Mucosa of rectum (tissue), 2 donors: Measurements from ENCODE around the gene PPM1E.
"Not testable (repeated sequence)": the region's sequence is repeated elsewhere in the genome, so short reads cannot be mapped to it uniquely, and the experiment has no call there.

Source experiments
- H3K27ac ChIP-seq, 2 donors: one replicate each; pipeline ENCODE4 v1.7.0; 2013; ENCODE audit warnings: inconsistent platforms in 2 of 2, low read depth in 2 of 2, low read length in 2 of 2
- H3K27me3 ChIP-seq, 2 donors: one replicate each; pipeline ENCODE4 v1.7.0; 2013; ENCODE audit warnings: low read length in 2 of 2; ENCODE audit not compliant: control insufficient read depth in 2 of 2, insufficient read depth in 2 of 2
- H3K36me3 ChIP-seq, 2 donors: one replicate each; pipeline ENCODE4 v1.7.0; 2013; ENCODE audit warnings: low read length in 2 of 2; ENCODE audit not compliant: control insufficient read depth in 2 of 2, insufficient read depth in 2 of 2
- H3K4me1 ChIP-seq, 2 donors: one replicate each; pipeline ENCODE4 v1.7.0; 2013; ENCODE audit warnings: low read length in 2 of 2, mild to moderate bottlenecking in 1 of 2; ENCODE audit not compliant: control insufficient read depth in 2 of 2, insufficient read depth in 2 of 2
- H3K4me3 ChIP-seq, 2 donors: one replicate each; pipeline ENCODE4 v1.7.0; 2013; ENCODE audit warnings: low read length in 2 of 2
- H3K9ac ChIP-seq, 2 donors: one replicate each; pipeline ENCODE4 v1.7.0; 2013; ENCODE audit warnings: low read length in 2 of 2, low read depth in 1 of 2, mild to moderate bottlenecking in 1 of 2
- H3K9me3 ChIP-seq, 2 donors: one replicate each; pipeline ENCODE4 v1.7.0; 2013; ENCODE audit warnings: low read length in 2 of 2; ENCODE audit not compliant: control insufficient read depth in 2 of 2
- donor health status: healthy.
- donor health status: Normal muscosa, but diverticular disease.

Gene PPM1E

GRCh38 chr17:58831780-58832179 is 76.1 kb downstream of the PPM1E start:
- Histone ChIP-seq H3K4me1 (peaks cover 0 to 8% of the 10 kb centered on the region in 2 donors), H3K9ac (no peak overlapping the region), H3K36me3 (no peaks in the 10 kb centered on the region), H3K27ac (no peak overlapping the region), H3K4me3 (no peak overlapping the region), H3K9me3 (no peaks in the 10 kb centered on the region), H3K27me3 (no peaks in the 10 kb centered on the region)

DNA sequence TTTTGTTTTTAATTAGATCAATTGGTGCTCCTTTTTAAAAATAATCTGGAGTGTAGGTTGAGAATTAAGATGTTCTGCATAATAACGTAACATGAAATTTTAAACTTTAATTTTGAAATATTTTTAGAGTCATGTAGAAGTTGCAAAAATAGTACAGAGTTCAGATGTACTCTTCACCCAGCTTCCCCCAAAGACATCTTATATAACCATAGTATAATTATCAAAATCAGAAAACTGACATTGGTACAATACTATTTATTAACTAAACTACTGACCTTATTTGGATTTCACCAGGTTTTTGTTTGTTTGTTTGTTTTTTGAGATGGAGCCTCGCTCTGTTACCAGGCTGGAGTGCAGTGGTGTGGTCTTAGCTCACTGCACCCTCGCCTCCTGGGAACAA is 76.9 kb downstream of the PPM1E start:
- Histone ChIP-seq H3K4me3 (no peak overlapping the region), H3K9me3 (no peaks in the 10 kb centered on the region), H3K4me1 (peaks cover 0 to 8% of the 10 kb centered on the region in 2 donors), H3K9ac (no peak overlapping the region), H3K27me3 (no peaks in the 10 kb centered on the region), H3K36me3 (no peaks in the 10 kb centered on the region), H3K27ac (no peak overlapping the region)

GRCh38 chr17:58837699-58838098 is 82.0 kb downstream of the PPM1E start:
- Histone ChIP-seq H3K4me3 (no peak overlapping the region), H3K27me3 (no peaks in the 10 kb centered on the region), H3K4me1 (no peaks in the 10 kb centered on the region), H3K27ac (no peak overlapping the region), H3K9ac (no peak overlapping the region), H3K36me3 (no peaks in the 10 kb centered on the region), H3K9me3 (no peaks in the 10 kb centered on the region)

DNA sequence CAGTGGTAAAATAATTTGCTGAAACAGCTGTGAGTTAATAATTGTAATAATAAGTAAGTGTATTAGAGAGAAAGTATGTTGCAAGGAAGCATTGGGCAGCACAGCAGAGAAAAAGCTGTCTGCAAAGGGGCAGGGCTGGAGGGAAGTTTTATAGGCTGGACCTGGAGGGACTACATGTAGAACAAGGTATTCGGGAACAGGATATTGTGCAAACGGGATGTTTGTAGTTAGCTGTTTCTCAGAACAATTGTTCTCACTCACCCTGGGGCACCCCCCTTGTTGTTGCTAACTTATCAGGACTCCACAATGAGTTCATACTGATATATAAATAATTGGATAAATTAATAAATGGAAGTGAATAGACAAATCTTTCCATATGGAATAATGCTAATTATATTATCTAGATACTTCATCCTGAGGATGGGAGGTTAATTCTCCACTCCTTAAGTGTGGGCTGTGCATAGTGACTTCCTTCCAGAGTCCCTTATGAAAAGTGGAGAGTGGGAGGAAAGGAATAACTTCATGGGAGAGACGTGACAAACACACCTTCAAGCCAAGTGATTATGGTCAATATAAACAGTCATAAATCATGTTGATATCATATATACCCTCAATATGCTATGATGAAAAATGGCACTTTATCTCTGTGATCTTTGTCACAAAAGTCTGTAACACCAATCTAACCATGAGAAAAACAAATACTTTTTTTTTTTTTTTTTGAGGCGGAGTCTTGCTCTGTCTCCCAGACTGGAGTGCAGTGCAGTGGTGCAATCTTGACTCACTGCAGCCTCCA is 85.4 kb downstream of the PPM1E start:
- H3K9me3 ChIP-seq, result no peaks in the 10 kb centered on the region
- no peak overlapping the region for H3K4me3 ChIP-seq
- no peaks in the 10 kb centered on the region for H3K27me3 ChIP-seq
- H3K27ac ChIP-seq, result no peak overlapping the region
- no peak overlapping the region for H3K9ac ChIP-seq
- no peaks in the 10 kb centered on the region for H3K36me3 ChIP-seq
- H3K4me1 ChIP-seq, result no peaks in the 10 kb centered on the region

GRCh38 chr17:58846413-58846812 is 90.8 kb downstream of the PPM1E start:
- H3K4me3 ChIP-seq, H3K4me1 ChIP-seq, H3K9me3 ChIP-seq, H3K27ac ChIP-seq, H3K36me3 ChIP-seq, H3K9ac ChIP-seq, H3K27me3 ChIP-seq: not testable (repeated sequence)

- H3K27ac ChIP-seq, H3K9ac ChIP-seq, H3K4me3 ChIP-seq, H3K27me3 ChIP-seq, H3K9me3 ChIP-seq, H3K36me3 ChIP-seq, H3K4me1 ChIP-seq: not testable (repeated sequence)
Observed at GRCh38 chr17:58850106-58850505, 94.5 kb downstream of the PPM1E start.

- H3K9ac ChIP-seq, result no peak overlapping the region
- no peaks in the 10 kb centered on the region for H3K27me3 ChIP-seq
- H3K36me3 ChIP-seq, result no peaks in the 10 kb centered on the region
Observed at GRCh38 chr17:58865301-58865700, 109.6 kb downstream of the PPM1E start.

GRCh38 chr17:58870747-58871146 is 115.1 kb downstream of the PPM1E start:
- Histone ChIP-seq H3K9ac (no peak overlapping the region), H3K4me3 (no peak overlapping the region), H3K9me3 (no peaks in the 10 kb centered on the region), H3K36me3 (no peaks in the 10 kb centered on the region), H3K4me1 (no peaks in the 10 kb centered on the region), H3K27ac (no peak overlapping the region), H3K27me3 (no peaks in the 10 kb centered on the region)

More at GRCh38 chr17:58865301-58865700, 109.6 kb downstream of the PPM1E start:
- H3K9me3 ChIP-seq, result no peaks in the 10 kb centered on the region
- H3K27ac ChIP-seq, result no peak overlapping the region
- H3K4me3 ChIP-seq, result no peak overlapping the region
- H3K4me1 ChIP-seq, result no peaks in the 10 kb centered on the region

- H3K27ac ChIP-seq, result no peak overlapping the region
- no peaks in the 10 kb centered on the region for H3K27me3 ChIP-seq
- no peak overlapping the region for H3K4me3 ChIP-seq
- no peaks in the 10 kb centered on the region for H3K9me3 ChIP-seq
- H3K36me3 ChIP-seq, result no peaks in the 10 kb centered on the region
- no peaks in the 10 kb centered on the region for H3K4me1 ChIP-seq
- no peak overlapping the region for H3K9ac ChIP-seq
Observed at GRCh38 chr17:58873926-58874325, 118.3 kb downstream of the PPM1E start.

GRCh38 chr17:58875261-58875660 is 119.6 kb downstream of the PPM1E start:
- Histone ChIP-seq H3K4me3 (no peak overlapping the region), H3K27ac (no peak overlapping the region), H3K27me3 (no peaks in the 10 kb centered on the region), H3K9ac (no peak overlapping the region), H3K36me3 (no peaks in the 10 kb centered on the region), H3K9me3 (no peaks in the 10 kb centered on the region), H3K4me1 (no peaks in the 10 kb centered on the region)
